ENCODE results near the gene FSIP1.

The FSIP1 gene

DNA sequence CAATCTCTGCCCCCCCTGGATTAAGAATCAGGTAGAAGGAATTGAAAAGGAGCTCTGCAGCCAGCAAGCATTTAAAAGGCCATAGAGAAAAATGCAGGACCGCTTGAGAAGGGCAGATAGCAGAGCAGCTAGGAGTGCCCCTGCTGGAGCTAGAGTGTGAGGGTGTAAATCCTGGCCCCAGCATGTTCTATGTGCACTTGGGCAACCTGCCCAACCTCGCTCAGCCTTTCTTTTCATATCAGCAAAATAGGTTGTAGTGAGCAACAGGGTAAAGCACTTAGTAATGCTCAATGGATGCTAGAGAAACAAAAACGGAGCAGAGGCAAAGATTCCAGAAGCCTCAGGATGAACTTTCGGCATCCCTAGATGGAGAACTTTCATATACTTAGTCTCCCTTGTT, 226.8 kb downstream of the FSIP1 start:
- Histone ChIP-seq H3K4me1 (ENCODE audit: control insufficient read depth, low read length) (no peaks in the 10 kb centered on the region), H3K27ac (ENCODE audit: low read depth, low read length) (no peak overlapping the region), H3K4me3 (ENCODE audit: low read length) (no peak overlapping the region), H3K9me2 (replicated peaks; ENCODE audit: control insufficient read depth, low read length) (no peaks in the 10 kb centered on the region), H4K20me1 (ENCODE audit: control insufficient read depth, insufficient read depth, low read depth, low read length) (no peaks in the 10 kb centered on the region), H3K27me3 (ENCODE audit: control insufficient read depth, low read length) (no peaks in the 10 kb centered on the region), H3F3A (ENCODE audit: control insufficient read depth, insufficient read depth) (no peaks in the 10 kb centered on the region), H3K36me3 (ENCODE audit: control insufficient read depth, low read length) (no peaks in the 10 kb centered on the region), H3K4me2 (ENCODE audit: low read length) (no peak overlapping the region), H3K79me2 (ENCODE audit: control insufficient read depth, low read length) (no peaks in the 10 kb centered on the region), H3K9me3 (ENCODE audit: control insufficient read depth, insufficient read depth, low read length) (no peaks in the 10 kb centered on the region)
- no peak for TF ChIP-seq EZH2phosphoT487 (IDR thresholded peaks at IDR 0.05; ENCODE audit: borderline replicate concordance, low read length)
- TF ChIP-seq, protein P1, sequence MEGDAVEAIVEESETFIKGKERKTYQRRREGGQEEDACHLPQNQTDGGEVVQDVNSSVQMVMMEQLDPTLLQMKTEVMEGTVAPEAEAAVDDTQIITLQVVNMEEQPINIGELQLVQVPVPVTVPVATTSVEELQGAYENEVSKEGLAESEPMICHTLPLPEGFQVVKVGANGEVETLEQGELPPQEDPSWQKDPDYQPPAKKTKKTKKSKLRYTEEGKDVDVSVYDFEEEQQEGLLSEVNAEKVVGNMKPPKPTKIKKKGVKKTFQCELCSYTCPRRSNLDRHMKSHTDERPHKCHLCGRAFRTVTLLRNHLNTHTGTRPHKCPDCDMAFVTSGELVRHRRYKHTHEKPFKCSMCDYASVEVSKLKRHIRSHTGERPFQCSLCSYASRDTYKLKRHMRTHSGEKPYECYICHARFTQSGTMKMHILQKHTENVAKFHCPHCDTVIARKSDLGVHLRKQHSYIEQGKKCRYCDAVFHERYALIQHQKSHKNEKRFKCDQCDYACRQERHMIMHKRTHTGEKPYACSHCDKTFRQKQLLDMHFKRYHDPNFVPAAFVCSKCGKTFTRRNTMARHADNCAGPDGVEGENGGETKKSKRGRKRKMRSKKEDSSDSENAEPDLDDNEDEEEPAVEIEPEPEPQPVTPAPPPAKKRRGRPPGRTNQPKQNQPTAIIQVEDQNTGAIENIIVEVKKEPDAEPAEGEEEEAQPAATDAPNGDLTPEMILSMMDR (IDR thresholded peaks at IDR 0.05; ENCODE audit: low read depth, low read length, poor library complexity, severe bottlenecking) = no peak

DNA sequence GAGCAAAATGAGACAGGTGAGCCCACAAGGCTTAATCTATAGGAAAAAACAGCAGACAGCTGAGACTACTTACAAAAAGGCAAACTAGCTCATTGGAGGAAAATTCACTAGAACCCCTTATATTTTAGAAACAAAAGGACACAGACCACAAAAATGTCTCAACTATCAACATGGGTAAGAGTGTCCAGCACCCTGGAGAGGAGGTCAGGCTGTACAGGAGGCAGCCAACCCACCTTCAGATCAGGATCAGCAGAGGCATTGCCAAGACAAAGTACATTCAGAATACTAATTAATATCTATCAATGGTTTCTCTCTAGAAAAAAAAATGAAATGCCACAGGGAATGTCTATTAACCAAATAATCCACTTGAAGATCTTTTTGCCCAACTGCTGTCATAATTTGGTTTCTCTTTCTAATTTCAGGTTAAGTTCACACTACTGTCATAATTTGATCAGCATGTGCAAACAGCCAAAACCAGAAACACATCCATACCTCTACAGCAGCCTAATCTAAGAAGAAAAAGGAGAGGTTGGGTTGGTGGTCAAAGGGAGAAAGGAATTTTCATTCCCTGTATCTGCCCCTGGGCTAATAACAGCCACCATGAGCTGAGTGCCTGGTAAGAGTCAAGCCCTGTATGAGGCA, 227.8 kb downstream of the FSIP1 start:
- TF ChIP-seq, protein P1 (IDR thresholded peaks at IDR 0.05; ENCODE audit: low read depth, low read length, poor library complexity, severe bottlenecking) = no peak
- no peak for TF ChIP-seq EZH2phosphoT487 (IDR thresholded peaks at IDR 0.05; ENCODE audit: borderline replicate concordance, low read length)
- H3K4me3 ChIP-seq (ENCODE audit: low read length) = no peak overlapping the region
- H3K9me2 ChIP-seq (replicated peaks; ENCODE audit: control insufficient read depth, low read length) = no peaks in the 10 kb centered on the region
- no peaks in the 10 kb centered on the region for H3K4me1 ChIP-seq (ENCODE audit: control insufficient read depth, low read length)
- no peaks in the 10 kb centered on the region for H3K79me2 ChIP-seq (ENCODE audit: control insufficient read depth, low read length)
- H3K27ac ChIP-seq (ENCODE audit: low read depth, low read length) = no peak overlapping the region
- no peaks in the 10 kb centered on the region for H3F3A ChIP-seq (ENCODE audit: control insufficient read depth, insufficient read depth)
- no peaks in the 10 kb centered on the region for H3K9me3 ChIP-seq (ENCODE audit: control insufficient read depth, insufficient read depth, low read length)
- no peaks in the 10 kb centered on the region for H3K27me3 ChIP-seq (ENCODE audit: control insufficient read depth, low read length)
- no peaks in the 10 kb centered on the region for H4K20me1 ChIP-seq (ENCODE audit: control insufficient read depth, insufficient read depth, low read depth, low read length)
- H3K36me3 ChIP-seq (ENCODE audit: control insufficient read depth, low read length) = no peaks in the 10 kb centered on the region
- H3K4me2 ChIP-seq (ENCODE audit: low read length) = no peak overlapping the region

DNA sequence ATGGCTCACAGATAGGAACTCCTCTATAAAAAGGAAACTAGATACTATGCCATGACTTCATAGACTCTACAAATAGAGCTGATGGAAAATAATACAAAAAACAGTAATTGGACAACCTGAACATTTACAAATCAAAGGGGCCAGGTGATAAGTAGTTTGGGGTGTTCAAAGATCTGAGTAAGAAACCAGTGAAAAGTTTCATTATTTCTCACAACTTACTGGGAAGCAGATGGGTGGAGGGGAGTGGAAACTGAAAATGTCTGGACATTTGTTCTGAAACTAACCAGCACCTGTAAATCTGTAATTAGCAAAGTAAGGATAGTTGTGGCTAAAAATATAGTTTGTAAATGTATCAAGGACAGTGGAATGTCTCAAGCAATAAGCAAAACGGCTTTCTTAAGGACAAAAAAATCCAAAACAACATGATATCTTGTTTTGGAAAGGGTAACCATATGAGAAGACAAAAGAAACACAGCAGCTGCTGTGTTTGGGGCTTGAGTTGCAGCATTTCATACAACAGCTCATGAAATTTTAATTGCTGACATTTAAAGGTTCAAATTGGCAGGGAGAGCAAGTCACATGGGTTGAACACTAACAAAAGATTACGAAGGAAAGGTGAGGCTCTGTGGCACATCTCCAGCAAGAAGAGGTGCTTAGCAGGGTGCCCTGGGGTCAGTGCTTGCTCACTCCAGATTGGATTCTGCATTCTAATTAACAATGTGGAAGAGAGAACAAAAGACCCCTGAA, 228.5 kb downstream of the FSIP1 start:
- no peak overlapping the region for H3K4me2 ChIP-seq (ENCODE audit: low read length)
- H3K27ac ChIP-seq (ENCODE audit: low read depth, low read length) = no peak overlapping the region
- TF ChIP-seq, protein P1 (IDR thresholded peaks at IDR 0.05; ENCODE audit: low read depth, low read length, poor library complexity, severe bottlenecking) = no peak
- no peak for TF ChIP-seq EZH2phosphoT487 (IDR thresholded peaks at IDR 0.05; ENCODE audit: borderline replicate concordance, low read length)

More for the DNA sequence above, 228.5 kb downstream of the FSIP1 start:
- H3F3A ChIP-seq (ENCODE audit: control insufficient read depth, insufficient read depth) = no peaks in the 10 kb centered on the region
- no peak overlapping the region for H3K4me3 ChIP-seq (ENCODE audit: low read length)
- no peaks in the 10 kb centered on the region for H3K36me3 ChIP-seq (ENCODE audit: control insufficient read depth, low read length)
- H3K27me3 ChIP-seq (ENCODE audit: control insufficient read depth, low read length) = no peaks in the 10 kb centered on the region
- no peaks in the 10 kb centered on the region for H4K20me1 ChIP-seq (ENCODE audit: control insufficient read depth, insufficient read depth, low read depth, low read length)
- H3K79me2 ChIP-seq (ENCODE audit: control insufficient read depth, low read length) = no peaks in the 10 kb centered on the region
- H3K9me3 ChIP-seq (ENCODE audit: control insufficient read depth, insufficient read depth, low read length) = no peaks in the 10 kb centered on the region
- no peaks in the 10 kb centered on the region for H3K9me2 ChIP-seq (replicated peaks; ENCODE audit: control insufficient read depth, low read length)
- no peaks in the 10 kb centered on the region for H3K4me1 ChIP-seq (ENCODE audit: control insufficient read depth, low read length)

All from DOHH2 (cell line).